Stimulated activated CD8-positive, alpha-beta memory T cell treated with anti-CD3 and anti-CD28 coated beads, Interleukin-12 subunit alpha, Interleukin-12 subunit beta, amount 100 ng/mL, for 4 hours (primary cell): ENCODE results near the gene WEE1.
"Not testable (repeated sequence)": the region's sequence is repeated elsewhere in the genome, so short reads cannot be mapped to it uniquely, and the experiment has no call there.

Experiments
- DNase-seq: peaks from one replicate; pipeline ENCODE4 v3.0.0-alpha.2; 2020; ENCODE audit warnings: low read depth

Gene WEE1

DNA sequence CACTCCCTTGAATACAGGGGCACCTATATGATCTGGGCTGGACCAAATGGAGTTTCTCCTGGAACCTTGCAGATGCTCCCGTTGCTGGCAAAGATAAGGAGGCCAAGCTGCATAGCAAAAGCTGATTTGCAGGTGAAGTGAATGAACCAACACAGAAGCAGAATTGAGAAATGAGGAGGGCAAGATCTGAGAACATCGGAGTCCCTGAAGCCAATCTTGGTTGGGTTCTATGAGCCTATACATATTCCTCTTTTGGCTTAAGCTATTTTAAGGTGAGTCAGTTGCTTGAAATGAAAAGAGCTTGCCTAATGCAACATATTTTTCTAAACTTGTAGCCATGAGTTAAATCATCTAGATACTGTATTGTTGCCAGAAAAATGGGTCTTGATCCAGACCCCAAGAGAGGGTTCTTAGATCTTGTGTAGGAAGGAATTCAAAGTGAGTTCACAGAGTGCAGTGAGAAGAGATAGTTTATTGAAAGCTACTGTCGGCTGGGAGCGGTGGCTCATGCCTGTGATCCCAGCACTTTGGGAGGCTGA lies 23.5 kb downstream of the WEE1 start:
- DNase-seq, result no peak

DNA sequence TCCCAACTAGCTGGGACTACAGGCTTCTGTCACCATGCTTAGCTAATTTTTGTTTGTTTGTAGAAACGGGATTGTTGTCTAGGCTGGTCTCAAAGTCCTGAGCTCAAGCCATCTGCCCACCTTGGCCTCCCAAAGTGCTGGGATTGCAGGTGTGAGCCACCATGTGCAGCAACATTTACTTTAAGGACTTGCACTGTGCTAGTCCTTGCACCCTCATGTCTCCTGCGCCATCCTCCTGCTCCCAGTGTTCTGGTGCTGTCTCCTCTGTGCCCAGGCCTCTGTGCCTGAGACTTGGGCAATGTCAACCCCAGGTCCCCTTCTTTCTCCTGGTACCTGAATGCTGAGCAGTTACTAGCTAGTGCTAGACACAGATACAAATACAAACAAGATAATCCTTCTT lies 26.7 kb downstream of the WEE1 start:
- no peak for DNase-seq

DNA sequence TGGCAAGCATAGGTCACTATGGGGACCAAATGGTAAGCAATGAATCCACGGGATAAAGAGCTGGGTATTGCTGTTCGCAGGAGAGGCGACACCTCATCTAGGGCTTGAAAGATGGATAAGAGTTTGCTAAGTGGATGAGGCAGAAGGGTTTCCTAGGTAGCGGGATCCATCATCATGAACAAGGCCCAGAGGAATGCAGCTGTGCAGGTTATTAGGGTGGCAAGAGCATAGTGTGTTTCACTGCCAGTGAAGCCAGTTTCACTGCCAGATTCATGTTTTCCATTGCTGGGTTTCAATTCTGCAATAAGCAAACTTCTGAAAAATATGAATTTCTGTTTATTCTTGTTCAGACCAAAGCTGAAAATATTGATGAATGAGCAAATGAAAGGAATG lies 27.2 kb downstream of the WEE1 start:
- no peak for DNase-seq

DNA sequence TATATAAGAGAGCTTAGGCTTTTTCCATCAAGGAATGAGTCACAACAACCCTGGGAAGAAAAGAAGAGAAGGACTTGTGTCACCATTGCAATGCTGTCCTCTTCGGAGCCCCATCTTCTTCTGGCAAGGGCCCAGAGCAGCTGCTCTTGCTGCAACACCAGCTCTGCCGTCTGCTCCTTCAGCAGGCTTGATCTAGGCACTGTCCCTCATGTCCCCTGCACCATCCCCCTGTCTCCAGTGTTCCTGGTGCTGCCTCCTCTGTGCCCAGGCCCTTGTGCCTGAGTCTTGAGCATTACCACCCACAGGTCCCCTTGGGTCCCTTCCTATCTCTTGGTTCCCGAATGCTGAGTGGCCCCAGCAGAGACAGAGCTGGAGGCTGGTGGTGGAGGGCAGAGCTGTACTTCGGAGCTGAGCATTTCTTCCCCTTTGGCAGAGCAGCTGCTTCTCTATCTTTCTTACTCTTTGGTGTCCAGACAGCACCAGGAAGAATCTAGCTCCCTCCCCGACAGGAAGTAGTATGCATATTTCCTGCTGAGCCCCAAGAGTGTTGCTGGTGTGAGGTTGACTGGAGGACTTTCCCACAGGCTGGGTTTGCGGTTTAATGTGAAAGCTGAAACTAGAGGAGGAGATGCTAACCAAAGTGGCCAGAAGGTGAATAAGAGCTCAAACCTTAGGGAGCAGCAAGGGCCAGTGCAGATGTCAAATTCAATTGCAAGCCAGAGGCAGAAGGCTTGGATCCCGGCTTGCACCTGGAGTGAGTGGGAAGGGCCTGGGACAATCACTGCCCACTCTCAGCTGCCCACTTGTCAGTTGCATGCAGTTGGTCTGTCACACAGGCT lies 27.8 kb downstream of the WEE1 start:
- DNase-seq, result peak; percentile 34

DNA sequence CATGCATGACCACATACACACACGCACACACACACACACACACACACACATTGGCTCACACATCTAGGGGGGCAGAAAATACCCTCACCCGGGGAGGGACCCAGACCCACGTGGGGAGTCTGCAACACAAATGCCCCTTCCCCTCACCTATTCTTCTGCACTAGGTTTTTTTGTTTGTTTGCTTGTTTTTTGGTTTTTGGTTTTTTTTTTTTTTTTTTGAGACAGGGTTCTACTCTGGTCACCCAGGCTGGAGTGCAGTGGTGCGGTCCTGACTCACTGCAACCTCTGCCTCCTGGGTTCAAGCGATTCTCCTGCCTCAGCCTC lies 28.4 kb downstream of the WEE1 start:
- no peak for DNase-seq

DNA sequence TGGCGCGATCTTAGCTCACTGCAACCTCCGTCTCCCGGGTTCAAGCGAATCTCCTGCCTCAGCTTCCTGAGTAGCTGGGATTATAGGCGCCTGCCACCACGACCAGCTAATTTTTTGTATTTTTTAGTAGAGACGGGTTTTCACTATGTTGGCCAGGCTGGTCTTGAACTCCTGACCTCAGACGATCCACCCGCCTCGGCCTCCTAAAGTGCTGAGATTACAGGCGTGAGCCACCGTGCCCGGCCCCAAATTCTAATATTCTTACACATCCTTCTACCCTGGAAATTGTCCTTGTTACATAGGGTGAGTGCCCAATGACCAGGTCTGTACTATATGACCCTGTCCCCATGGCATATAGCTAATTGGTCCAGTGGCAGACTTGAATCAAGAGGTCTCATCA lies 29.7 kb downstream of the WEE1 start:
- not testable (repeated sequence) for DNase-seq

DNA sequence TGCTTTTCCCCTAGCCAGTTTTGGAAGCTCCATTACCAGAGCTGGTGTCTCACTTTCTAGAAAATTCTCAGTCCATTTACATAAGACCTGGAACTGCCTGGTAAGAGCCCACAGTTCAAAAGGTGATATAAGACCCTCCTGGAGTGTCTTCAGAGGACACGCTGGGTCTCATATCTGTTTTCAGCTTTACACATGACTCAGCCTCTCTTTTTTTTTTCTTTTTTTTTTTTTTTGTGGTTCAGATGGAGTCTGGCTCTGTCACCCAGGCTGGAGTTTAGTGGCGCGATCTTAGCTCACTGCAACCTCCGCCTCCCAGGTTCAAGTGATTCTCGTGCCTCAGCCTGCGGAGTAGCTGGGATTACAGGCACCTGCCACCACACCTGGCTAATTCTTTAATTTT lies 30.7 kb downstream of the WEE1 start:
- no peak for DNase-seq

DNA sequence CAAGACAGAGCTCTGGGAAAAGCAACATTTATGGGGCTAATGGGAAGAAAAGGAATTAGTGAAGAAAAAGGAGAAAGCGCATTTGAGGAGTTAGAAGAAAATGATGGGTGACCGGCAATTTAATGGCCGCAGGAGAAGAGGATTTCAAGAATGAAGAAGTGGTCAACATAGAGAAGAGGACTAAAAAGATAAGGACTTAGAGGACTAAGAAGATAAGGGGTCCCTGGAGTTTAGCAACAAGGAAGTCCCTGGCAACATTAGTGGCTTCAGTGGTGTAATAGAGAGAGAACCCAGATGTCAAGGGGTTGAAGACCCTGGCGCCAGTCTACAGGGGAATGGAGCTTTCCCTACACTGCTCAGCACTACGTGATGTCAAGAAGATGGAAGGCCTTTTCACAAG lies 32.3 kb downstream of the WEE1 start:
- DNase-seq, result no peak

DNA sequence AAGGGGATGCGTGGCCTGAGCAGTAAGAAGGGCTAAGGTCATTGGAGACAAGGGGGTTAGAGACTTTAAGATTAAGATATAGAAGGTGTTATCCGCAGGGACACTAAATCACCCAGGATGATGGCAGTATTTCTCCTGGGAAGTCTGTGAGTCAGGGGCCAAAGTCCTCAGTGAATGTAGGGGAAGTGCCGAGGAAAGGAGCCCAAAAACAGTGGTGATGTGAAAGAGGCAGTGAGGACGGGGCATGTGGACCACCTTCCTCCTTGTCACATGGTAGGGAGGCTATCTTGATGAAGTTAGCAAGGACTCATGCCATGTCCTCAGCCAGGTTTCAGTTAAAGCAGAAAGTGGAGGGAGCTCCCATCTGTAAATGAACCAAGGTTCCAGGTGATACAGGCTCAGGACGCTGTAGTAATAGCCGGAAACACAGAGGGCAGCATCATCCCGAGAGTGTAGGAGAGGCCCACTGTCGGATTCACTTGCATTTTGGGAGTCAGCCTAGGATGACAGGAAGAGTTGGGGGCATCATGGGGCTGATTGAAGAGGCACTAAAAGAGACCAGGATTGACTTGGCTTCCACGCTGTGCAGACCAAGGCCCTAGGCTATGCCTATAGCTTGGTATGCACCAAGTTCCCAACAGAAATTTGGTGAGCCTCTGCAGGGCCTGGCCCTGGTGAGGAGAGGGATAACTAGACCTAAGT lies 33.5 kb downstream of the WEE1 start:
- no peak for DNase-seq

DNA sequence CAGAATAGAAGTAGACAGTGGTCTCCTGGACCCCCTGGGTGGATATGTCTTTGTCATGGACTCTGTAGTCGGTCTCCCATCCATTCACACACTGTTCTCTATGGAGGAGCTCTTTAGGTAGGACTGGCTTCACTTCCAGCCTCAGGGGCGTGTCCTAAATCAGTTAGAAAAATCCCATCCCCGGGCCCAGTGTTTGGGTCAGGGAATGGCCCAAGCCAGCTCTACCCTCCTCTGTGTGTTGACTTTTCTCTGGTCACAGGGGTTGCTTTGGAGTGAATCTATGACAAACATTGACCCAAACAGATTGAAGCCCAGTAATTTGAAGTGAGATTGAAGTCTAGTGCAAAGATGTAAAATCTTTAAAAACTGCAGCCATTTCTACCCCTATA lies 34.0 kb downstream of the WEE1 start:
- no peak for DNase-seq

DNA sequence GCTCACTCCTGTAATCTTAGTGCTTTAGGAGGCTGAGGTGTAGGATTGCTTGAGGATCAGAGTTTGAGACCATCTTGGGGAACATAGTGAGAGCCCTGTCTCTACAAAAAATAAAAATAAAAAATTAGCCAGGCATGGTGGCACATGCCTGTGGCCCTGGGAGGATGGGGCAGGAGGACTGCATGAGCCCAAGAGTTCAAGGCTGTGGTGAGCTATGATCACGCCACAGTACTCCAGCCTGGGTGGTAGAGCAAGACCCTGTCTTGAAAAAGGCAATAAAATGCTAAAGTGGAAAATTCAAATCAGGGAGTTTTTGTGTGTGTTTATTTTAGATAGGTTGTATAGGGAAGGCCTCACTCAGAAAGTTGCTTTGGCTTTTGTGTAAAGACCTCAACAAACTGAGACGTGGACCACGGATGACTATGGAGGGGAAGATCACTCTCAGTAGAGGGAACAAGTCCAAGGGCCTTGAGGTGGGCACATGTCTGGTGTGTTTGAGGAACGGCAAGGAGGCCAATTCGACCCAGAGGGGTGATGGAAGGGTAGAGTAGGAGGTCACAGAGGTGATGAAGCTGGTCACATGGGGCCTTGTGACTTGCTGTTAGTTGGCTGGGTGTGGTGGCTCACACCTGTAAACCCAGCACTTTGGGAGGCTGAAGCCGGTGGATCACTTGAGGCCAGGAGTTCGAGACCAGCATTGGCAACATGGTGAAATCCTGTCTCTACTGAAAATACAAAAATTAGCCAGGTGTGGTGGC lies 35.7 kb downstream of the WEE1 start:
- no peak for DNase-seq

DNA sequence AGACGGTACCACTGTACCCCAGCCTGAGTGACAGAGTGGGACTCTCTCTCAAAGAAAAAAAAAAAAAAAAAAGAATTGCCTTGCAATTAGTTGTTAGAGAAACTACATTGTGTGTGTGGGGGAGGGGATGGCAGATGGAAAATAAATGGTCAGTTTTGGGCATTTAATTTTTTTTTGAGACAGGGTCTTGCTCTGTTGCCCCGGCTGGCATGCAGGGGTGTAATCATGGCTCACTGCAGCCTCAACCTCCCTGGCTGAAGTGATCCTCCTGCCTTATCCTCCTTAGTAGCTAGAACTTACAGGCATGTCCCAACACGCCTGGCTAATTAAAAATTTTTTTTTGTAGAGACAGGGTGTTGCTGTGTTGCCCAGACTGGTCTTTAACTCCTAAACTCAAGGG lies 36.4 kb downstream of the WEE1 start:
- DNase-seq, result no peak

DNA sequence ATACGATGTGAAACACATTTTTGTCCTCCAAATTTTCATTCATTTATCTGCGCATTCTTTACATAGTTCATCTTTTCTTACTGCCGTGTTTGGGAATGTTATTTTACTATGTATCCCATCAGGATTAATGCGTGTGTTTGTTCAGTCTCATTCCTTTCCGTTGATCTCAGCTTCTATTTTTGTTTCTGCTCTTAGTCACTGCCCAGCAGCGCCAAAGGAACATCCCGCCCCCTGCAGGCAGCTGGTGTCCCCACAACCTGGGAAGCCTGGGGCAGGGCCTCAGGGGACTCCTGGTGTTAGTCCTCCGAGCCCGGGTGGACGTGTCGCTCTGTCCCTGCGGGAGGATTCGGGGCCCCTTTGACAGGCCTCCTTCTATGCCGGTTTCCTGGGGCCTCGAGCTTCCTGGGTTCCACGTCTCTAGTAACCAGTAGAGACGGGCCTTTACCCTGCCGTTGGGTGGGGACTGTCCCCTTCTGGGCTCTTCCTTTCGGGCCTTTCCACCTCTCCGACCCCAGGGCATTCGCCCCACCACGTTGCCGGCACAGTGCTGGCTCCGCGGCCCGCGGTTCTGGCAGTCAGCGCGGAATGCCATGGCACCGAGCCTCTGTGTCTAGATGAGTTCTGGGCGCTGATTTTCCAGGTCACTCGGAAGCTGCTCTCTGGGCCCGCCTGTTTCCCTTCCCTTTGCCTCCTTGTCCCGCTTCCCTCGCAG lies 39.8 kb downstream of the WEE1 start:
- DNase-seq, result peak; percentile 65

DNA sequence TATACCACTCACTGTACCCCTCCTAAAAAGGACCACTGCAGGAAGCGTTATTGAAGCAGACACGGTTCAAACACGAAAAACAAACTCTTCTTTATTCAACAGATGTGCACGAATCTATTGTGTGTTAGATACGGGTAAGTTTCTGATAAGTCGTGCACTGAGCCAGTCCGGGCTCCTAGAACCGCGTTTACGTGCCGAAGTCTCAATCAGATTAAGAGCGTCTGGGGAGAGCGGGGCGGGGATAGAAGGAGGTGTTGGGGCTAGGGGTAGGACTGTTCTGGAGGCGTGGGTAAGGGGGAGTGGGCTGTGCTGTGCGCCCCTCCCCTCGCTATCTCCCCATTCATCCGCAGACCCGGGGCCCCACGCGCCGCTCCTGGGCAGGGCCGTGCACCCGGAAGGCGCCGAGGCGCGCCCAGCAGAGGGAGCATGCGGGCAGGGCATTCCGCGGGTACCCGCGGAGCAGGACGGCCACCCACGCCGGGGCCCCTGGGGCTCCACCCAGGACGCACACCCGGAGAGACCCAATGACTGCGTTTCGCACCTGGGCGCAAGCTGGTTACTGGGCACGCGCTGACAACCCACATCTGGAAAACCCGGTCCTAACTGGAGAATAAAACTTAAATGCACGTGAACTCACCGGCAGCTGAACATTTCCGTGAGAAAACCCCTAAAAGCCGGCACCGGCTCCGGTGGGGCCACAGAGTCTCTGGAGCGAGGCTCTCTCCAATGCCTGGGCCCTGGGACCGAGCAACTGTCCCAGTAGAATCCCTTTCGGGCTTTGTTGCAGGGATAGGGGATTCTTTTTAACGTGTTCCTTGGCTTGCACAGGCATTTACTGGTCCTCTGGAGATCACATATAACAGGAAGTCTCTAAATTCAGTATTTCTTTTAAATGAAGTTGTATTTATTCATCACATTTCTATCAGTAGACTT lies 40.6 kb downstream of the WEE1 start:
- peak; percentile 86 for DNase-seq

DNA sequence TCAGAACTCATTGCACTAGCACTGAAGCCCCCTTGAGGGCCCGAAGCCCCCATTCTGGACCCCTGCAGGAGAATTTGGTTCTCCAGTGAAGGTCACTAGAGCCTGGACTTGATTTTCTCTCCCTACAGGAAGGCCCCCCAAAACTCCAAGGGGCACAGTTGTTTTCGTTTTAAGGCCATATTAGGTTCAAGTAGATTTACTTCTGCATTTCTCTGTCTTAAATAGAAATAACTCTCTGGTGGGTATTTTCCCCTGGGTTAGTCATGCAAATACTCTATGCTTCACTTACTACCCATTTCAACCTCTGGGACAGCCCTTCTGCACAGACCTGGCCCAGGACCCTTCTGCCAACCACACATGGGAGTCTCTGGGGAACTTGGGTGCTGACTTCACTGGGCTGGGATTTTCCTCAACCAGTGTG lies 41.6 kb downstream of the WEE1 start:
- DNase-seq, result no peak

DNA sequence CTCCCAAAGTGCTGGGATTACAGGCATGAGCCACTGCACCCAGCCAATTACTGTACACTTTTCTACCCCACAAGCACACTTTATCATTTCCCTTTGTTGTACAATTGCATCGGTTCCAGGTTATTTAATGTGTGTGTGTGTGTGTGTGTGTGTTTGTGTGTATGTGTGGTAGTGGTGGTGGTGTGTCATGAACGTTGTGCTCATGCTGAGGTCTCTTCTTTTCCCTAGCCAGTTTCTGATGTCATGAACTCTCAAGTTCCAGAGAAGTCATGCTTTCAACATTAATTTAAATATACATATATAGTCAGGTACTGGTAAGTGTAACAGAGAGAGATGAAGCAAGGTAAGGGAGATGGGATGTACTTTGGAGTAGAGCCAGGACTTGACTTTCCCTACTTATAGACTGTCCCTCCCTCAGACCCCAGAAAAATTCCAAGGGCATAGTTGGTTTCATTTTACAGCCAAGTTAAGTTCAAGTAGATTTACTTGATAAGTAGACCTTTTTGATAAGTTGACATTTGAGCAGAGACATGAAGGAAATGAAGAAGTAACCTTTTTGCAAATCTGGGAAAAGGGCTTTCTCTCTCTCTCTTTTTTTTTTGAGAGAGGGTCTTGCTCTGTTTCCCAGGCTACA lies 42.7 kb downstream of the WEE1 start:
- DNase-seq, result no peak

DNA sequence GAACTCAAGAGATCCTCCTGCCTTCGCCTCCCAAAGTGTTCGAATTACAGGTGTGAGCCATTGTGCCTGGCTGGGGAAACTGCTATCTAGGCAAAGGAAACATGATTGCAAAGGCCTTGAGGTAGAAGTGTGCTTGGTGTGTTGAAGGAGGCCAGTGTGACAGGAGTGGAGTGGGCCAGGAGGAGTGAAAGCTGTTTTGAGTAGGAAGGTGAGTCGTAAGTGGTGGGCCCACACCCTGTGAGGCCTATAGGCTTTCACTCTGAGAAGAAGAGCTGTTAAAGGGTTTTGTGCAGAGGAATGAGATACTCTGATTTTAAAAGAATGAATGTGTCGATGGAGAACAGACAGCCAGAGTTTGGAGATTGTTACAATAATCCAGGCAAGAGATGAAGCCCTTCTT lies 43.4 kb downstream of the WEE1 start:
- no peak for DNase-seq

DNA sequence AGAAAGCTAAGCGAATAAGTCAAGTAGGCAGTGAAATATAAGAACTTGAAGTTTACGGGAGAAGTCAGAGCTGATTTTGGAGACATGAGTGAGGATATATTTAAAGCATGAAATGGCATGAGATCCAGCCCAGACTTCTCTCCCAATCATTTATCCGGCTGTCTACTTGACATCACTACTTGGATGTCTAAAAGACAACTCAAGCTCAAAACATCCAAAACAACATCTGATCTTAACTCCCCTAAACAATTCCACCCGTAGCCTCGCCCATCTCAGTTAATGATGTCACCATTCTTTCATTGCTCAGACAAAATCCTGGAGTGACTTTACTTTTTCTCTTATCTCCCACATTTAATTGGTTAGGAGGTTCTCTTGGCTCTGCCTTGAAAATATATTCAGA lies 44.5 kb downstream of the WEE1 start:
- DNase-seq, result no peak

DNA sequence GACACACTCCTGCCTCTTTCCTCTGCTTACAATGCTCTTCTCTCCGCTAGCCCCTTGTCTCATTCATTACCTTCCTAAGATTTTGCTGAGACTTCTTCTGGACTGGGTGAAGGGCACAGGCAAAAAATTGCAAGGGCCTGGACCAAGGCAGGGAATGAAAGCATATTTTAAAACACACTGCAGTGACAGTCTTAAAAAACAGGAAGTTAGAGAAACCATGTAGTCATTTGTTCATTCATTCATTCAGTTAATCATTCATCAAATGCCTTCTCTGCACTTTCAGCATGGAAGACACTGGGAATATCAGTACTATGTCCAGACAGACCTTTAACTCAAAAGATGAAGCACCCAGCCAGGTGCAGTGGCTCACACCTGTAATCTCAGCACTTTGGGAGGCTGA lies 45.5 kb downstream of the WEE1 start:
- DNase-seq, result no peak

DNA sequence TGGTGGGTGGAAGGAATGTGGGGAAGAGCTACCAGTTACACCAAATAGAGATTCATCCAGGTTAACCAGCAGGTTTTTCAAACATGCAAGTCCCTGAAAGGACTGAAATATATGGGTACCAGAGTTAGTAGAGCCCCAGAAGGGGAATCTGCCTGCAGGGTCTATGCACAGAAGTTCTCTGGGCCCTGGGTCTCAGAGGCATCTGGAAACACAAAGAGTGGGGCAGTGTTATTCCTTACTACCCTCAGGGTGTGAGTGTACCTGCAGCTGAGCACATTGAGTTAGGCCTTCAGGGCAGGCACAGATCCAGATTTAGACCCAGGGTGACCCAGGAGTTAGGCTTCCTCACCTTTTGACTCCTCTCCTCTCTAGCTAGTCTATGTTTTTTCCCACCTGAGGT lies 46.5 kb downstream of the WEE1 start:
- DNase-seq, result no peak

DNA sequence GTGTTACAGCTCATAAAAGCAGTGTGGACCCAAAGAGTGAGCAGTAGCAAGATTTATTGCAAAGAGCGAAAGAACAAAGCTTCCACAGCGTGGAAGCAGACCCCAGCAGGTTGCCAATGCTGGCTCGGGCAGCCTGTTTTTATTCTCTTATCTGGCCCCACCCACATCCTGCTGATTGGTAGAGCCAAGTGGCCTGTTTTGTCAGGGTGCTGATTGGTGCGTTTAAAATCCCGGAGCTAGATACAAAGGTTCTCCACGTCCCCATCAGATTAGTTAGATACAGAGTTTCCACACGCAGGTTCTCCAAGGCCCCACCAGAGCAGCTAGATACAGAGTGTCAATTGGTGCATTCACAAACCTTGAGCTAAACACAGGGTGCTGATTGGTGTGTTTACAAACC lies 48.9 kb downstream of the WEE1 start:
- DNase-seq, result not testable (repeated sequence)
